H9 (cell line): ENCODE data around the gene C17orf75. TPM values are rescaled to one million over a fixed set of nuclear protein-coding genes. Genes with fewer than 3 reads are reported as not detected.

Source experiments
- DNase-seq: peaks from one replicate; pipeline ENCODE4 v3.0.0-alpha.2; 2017
- H2AFZ ChIP-seq: one replicate; pipeline ENCODE4 v1.6.1; 2013; ENCODE audit warnings: mild to moderate bottlenecking, low read length, control low read depth, moderate library complexity
- H2AK5ac ChIP-seq: 2 replicates; pipeline ENCODE4 v1.6.1; 2013; ENCODE audit warnings: low read length, control low read depth, mixed read lengths; ENCODE audit not compliant: insufficient read length
- H2BK120ac ChIP-seq: one replicate; pipeline ENCODE4 v1.6.1; 2013; ENCODE audit warnings: low read depth, mild to moderate bottlenecking, low read length, control low read depth, inconsistent platforms; ENCODE audit not compliant: poor library complexity, severe bottlenecking
- H2BK12ac ChIP-seq: 2 replicates; pipeline ENCODE4 v1.6.1; 2013; ENCODE audit warnings: low read length, control low read depth, mixed read lengths, low read depth; ENCODE audit not compliant: insufficient read length
- H2BK15ac ChIP-seq: 2 replicates; pipeline ENCODE4 v1.6.1; 2013; ENCODE audit warnings: low read depth, low read length, control low read depth
- H2BK20ac ChIP-seq: one replicate; pipeline ENCODE4 v1.6.1; 2013; ENCODE audit warnings: low read depth, mild to moderate bottlenecking, low read length, control low read depth, inconsistent platforms; ENCODE audit not compliant: poor library complexity, severe bottlenecking
- H2BK5ac ChIP-seq: 2 replicates; pipeline ENCODE4 v1.6.1; 2013; ENCODE audit warnings: low read length, control low read depth, mixed read lengths; ENCODE audit not compliant: insufficient read length
- H3K14ac ChIP-seq: 2 replicates; pipeline ENCODE4 v1.6.1; 2013; ENCODE audit warnings: low read length, control low read depth; ENCODE audit not compliant: insufficient read depth
- H3K18ac ChIP-seq: 2 replicates; pipeline ENCODE4 v1.6.1; 2013; ENCODE audit warnings: low read depth, mild to moderate bottlenecking, mixed read lengths, low read length, control low read depth; ENCODE audit not compliant: insufficient read length
- H3K23ac ChIP-seq: 2 replicates; pipeline ENCODE4 v1.6.1; 2013; ENCODE audit warnings: low read length, control low read depth, mixed read lengths, low read depth; ENCODE audit not compliant: insufficient read length
- H3K23me2 ChIP-seq: 2 replicates; pipeline ENCODE4 v1.6.1; 2013; ENCODE audit warnings: low read depth, mild to moderate bottlenecking, mixed read lengths, low read length, control low read depth; ENCODE audit not compliant: insufficient read length, poor library complexity, severe bottlenecking
- H3K27ac ChIP-seq: 2 replicates; pipeline ENCODE4 v1.5.1; 2013; ENCODE audit warnings: low read length, control low read depth, mixed read lengths, low read depth; ENCODE audit not compliant: insufficient read length
- H3K27me3 ChIP-seq: 2 replicates; pipeline ENCODE4 v1.6.1; 2013; ENCODE audit warnings: low read length, control low read depth, inconsistent platforms; ENCODE audit not compliant: insufficient read depth
- H3K4ac ChIP-seq: 2 replicates; pipeline ENCODE4 v1.6.1; 2013; ENCODE audit warnings: low read depth, mild to moderate bottlenecking, control low read depth, inconsistent platforms, low read length, moderate library complexity
- H3K4me1 ChIP-seq: 2 replicates; pipeline ENCODE4 v1.6.1; 2013; ENCODE audit warnings: low read length, control low read depth, inconsistent platforms; ENCODE audit not compliant: insufficient read depth
- H3K4me2 ChIP-seq: 2 replicates; pipeline ENCODE4 v1.6.1; 2013; ENCODE audit warnings: low read length, control low read depth, mixed read lengths; ENCODE audit not compliant: insufficient read length, insufficient read depth
- H3K56ac ChIP-seq: 2 replicates; pipeline ENCODE4 v1.6.1; 2013; ENCODE audit warnings: low read depth, mild to moderate bottlenecking, mixed read lengths, low read length, control low read depth; ENCODE audit not compliant: insufficient read length
- H3K79me1 ChIP-seq: 2 replicates; pipeline ENCODE4 v1.6.1; 2013; ENCODE audit warnings: low read depth, mild to moderate bottlenecking, moderate library complexity, low read length, control low read depth, inconsistent platforms; ENCODE audit not compliant: insufficient read depth, poor library complexity, severe bottlenecking
- H3K79me2 ChIP-seq: 2 replicates; pipeline ENCODE4 v1.6.1; 2013; ENCODE audit warnings: low read length, control low read depth, inconsistent platforms; ENCODE audit not compliant: insufficient read depth
- H3K9ac ChIP-seq: 2 replicates; pipeline ENCODE4 v1.6.1; 2013; ENCODE audit warnings: low read length, control low read depth, mixed read lengths; ENCODE audit not compliant: insufficient read length; ENCODE audit errors: extremely low read depth
- H3K9me3 ChIP-seq: one replicate; pipeline ENCODE4 v1.6.1; 2013; ENCODE audit warnings: low read depth, low read length, inconsistent platforms; ENCODE audit not compliant: control insufficient read depth
- H3T11ph ChIP-seq: one replicate; pipeline ENCODE4 v1.6.1; 2013; ENCODE audit warnings: mild to moderate bottlenecking, low read length, control low read depth, inconsistent platforms
- H4K20me1 ChIP-seq: one replicate; pipeline ENCODE4 v1.6.1; 2013; ENCODE audit not compliant: control insufficient read depth, insufficient read length, insufficient read depth
- H4K5ac ChIP-seq: 2 replicates; pipeline ENCODE4 v1.6.1; 2013; ENCODE audit warnings: low read depth, mild to moderate bottlenecking, mixed read lengths, low read length, control low read depth; ENCODE audit not compliant: insufficient read length
- H4K8ac ChIP-seq: replicated peaks from 2 replicates; pipeline ENCODE4 v1.6.1; 2013; ENCODE audit warnings: low read length, control low read depth, mixed read lengths, low read depth; ENCODE audit not compliant: insufficient read length
- H4K91ac ChIP-seq: 2 replicates; pipeline ENCODE4 v1.6.1; 2013; ENCODE audit warnings: low read depth, mild to moderate bottlenecking, moderate library complexity, mixed read lengths, low read length, control low read depth; ENCODE audit not compliant: insufficient read length
- H3K27ac Mint-ChIP-seq, 3 experiments: 2 replicates in 2 of 3; 3 replicates in 1 of 3; pipeline ENCODE4 v1.8.0; 2020 to 2021; ENCODE audit warnings: mixed read lengths in 3 of 3, mild to moderate bottlenecking in 1 of 3, moderate library complexity in 1 of 3
- H3K27me3 Mint-ChIP-seq: 2 replicates; pipeline ENCODE4 v1.8.0; 2021; ENCODE audit warnings: low read depth, mild to moderate bottlenecking, moderate library complexity, mixed read lengths
- H3K36me3 Mint-ChIP-seq, 3 experiments: 2 replicates in 2 of 3; 3 replicates in 1 of 3; pipeline ENCODE4 v1.8.0; 2020 to 2021; ENCODE audit warnings: low read depth in 3 of 3, mixed read lengths in 3 of 3; ENCODE audit not compliant: insufficient read depth in 1 of 3
- H3K4me1 Mint-ChIP-seq, 2 experiments: 2 replicates each; pipeline ENCODE4 v1.8.0; 2020; ENCODE audit warnings: mixed read lengths in 2 of 2
- H3K4me3 Mint-ChIP-seq, 2 experiments: 2 replicates in 1 of 2; 3 replicates in 1 of 2; pipeline ENCODE4 v1.8.0; 2020 to 2021; ENCODE audit warnings: mild to moderate bottlenecking in 2 of 2, mixed read lengths in 2 of 2, moderate library complexity in 1 of 2
- H3K9me3 Mint-ChIP-seq, 2 experiments: 2 replicates in 1 of 2; 3 replicates in 1 of 2; pipeline ENCODE4 v1.8.0; 2020; ENCODE audit warnings: mild to moderate bottlenecking in 2 of 2, mixed read lengths in 2 of 2, moderate library complexity in 1 of 2
- WGBS: extraction: QIAGEN DNeasy Blood & Tissue Kit; methylation state at CpG from one replicate; pipeline ENCODE4 v1.1.7; 2013; ENCODE audit warnings: missing lambda C conversion rate, low lambda C conversion rate, mixed read lengths; ENCODE audit not compliant: insufficient read length; ENCODE audit errors: extremely low coverage; 5-methylcytosine and 5-hydroxymethylcytosine counted together
- total RNA-seq: library from RNA; stranded (reverse); gene quantifications from 2 replicates; pipeline ENCODE4 v1.2.1, GENCODE V29; 2021
- TF ChIP-seq, protein P1 (sequence below): fragments of 200-600 bp; sonication (generic); conservative IDR thresholded peaks from 3 replicates; pipeline ENCODE4 v1.8.0; 2021; ENCODE audit warnings: antibody characterized with exemption, mild to moderate bottlenecking

The C17orf75 gene
- total RNA-seq, 1 experiment from 2014 or later, result 40.4 TPM

DNA sequence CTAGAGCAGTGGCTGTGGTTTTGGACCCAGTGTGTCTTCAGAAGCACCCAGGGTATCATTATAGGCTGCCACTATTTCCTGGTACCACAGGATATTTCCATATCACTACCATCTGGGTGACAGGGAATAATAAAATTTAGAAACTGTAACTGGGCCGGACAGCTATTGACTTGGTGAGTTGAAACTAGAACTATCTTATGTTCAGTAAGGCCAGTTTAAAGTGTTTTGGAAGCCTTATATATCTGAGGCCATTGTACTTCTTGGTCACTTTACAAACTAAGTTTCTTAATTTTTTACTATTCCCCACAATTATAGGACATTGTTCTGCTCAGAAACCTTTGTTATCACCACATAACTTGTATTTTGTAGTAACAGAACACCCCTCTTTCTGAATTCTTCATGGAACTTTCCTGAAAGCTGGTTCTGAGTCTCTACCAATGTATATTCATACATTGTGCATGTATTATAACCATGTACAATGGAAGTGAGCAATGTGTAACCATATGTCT is 42.0 kb upstream of the C17orf75 start:
- Histone ChIP-seq H3K79me1 (no peaks in the 10 kb centered on the region), H3K18ac (no peak overlapping the region), H3K4ac (no peak overlapping the region), H3K23me2 (no peaks in the 10 kb centered on the region), H4K5ac (no peak overlapping the region), H3K23ac (no peak overlapping the region), H2BK15ac (no peak overlapping the region), H4K91ac (no peak overlapping the region), H2BK120ac (no peak overlapping the region), H4K20me1 (no peaks in the 10 kb centered on the region), H3K4me1 (no peaks in the 10 kb centered on the region), H2AFZ (no peak overlapping the region), H3K9ac (no peak overlapping the region), H3K56ac (no peak overlapping the region), H2BK12ac (no peak overlapping the region), H3K79me2 (no peaks in the 10 kb centered on the region), H2BK20ac (no peak overlapping the region), H3K27me3 (no peaks in the 10 kb centered on the region), H3K27ac (no peak overlapping the region), H3K14ac (no peak overlapping the region), H4K8ac (no peak overlapping the region), H2AK5ac (no peak overlapping the region), H2BK5ac (no peak overlapping the region), H3T11ph (no peak overlapping the region), H3K9me3 (no peaks in the 10 kb centered on the region), H3K4me2 (no peak overlapping the region)
- no peak for DNase-seq
- Mint-ChIP-seq H3K9me3 (no peaks in the 10 kb centered on the region), H3K27me3 (no peaks in the 10 kb centered on the region), H3K4me3 (no peak overlapping the region), H3K4me1 (no peaks in the 10 kb centered on the region), H3K36me3 (peaks cover 17 to 36% (median 31%) of the 10 kb centered on the region in 3 experiments; a peak in 6 of 7 replicates), H3K27ac (no peak overlapping the region)
- WGBS, result no CpG with 5 or more reads among the region's 1 CpG
- TF ChIP-seq, protein P1, sequence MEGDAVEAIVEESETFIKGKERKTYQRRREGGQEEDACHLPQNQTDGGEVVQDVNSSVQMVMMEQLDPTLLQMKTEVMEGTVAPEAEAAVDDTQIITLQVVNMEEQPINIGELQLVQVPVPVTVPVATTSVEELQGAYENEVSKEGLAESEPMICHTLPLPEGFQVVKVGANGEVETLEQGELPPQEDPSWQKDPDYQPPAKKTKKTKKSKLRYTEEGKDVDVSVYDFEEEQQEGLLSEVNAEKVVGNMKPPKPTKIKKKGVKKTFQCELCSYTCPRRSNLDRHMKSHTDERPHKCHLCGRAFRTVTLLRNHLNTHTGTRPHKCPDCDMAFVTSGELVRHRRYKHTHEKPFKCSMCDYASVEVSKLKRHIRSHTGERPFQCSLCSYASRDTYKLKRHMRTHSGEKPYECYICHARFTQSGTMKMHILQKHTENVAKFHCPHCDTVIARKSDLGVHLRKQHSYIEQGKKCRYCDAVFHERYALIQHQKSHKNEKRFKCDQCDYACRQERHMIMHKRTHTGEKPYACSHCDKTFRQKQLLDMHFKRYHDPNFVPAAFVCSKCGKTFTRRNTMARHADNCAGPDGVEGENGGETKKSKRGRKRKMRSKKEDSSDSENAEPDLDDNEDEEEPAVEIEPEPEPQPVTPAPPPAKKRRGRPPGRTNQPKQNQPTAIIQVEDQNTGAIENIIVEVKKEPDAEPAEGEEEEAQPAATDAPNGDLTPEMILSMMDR, result no peak
